G401 (cell line): ENCODE results near the gene PSMD2. TPM values are rescaled to one million over a fixed set of nuclear protein-coding genes. Genes with fewer than 3 reads are reported as not detected.

Experiments
- DNase-seq: peaks from one replicate; pipeline ENCODE4 v3.0.0-alpha.2; 2015; ENCODE audit warnings: low spot score
- in situ Hi-C: cut with HindIII; loops from 2 replicates; pipeline ENCODE4 v1.10.0; 2016; ENCODE audit warnings: low sequenced_read_pairs, mixed read lengths
- total RNA-seq: library from RNA; depleted of rRNA; stranded (reverse); fragments of >200 nt; shearing (Covaris generic); gene quantifications from 2 replicates; pipeline ENCODE4 v1.2.3, GENCODE V29; 2014; rRNA removed

Gene PSMD2
- total RNA-seq, 1 experiment from 2014 or later = 907 TPM

GRCh38 chr3:184350618-184351017 is 51.6 kb downstream of the PSMD2 start:
- no peak for DNase-seq
- in situ Hi-C loops = no loop called here

GRCh38 chr3:184351511-184352148 is 52.6 kb downstream of the PSMD2 start:
- in situ Hi-C loops = no loop called here
- no peak for DNase-seq

GRCh38 chr3:184352149-184352785 is 53.2 kb downstream of the PSMD2 start:
- DNase-seq = no peak
- in situ Hi-C loops = no loop called here

GRCh38 chr3:184352897-184353545 is 54.0 kb downstream of the PSMD2 start:
- in situ Hi-C loops = no loop called here
- no peak for DNase-seq

DNA sequence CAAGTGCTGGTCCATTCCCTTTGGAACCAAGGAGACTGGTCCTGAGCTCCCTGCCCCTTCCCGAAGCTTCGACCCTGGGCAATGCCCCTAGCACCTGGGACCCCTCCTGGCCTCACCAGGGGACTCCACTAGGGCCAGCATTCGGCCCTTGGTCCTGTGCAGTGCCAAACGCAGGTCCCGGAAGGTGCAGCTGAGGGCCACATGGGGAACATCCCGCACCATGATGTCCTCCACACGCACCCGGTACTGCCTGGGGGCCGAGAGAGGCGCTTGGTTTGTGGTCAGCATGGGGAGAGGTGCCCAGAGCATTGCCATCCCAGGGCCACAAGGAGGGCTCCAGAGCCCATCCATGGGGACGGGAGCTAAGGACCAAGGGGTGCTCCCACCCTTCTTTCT is 54.5 kb downstream of the PSMD2 start:
- in situ Hi-C loops = no loop called here
- DNase-seq = no peak

DNA sequence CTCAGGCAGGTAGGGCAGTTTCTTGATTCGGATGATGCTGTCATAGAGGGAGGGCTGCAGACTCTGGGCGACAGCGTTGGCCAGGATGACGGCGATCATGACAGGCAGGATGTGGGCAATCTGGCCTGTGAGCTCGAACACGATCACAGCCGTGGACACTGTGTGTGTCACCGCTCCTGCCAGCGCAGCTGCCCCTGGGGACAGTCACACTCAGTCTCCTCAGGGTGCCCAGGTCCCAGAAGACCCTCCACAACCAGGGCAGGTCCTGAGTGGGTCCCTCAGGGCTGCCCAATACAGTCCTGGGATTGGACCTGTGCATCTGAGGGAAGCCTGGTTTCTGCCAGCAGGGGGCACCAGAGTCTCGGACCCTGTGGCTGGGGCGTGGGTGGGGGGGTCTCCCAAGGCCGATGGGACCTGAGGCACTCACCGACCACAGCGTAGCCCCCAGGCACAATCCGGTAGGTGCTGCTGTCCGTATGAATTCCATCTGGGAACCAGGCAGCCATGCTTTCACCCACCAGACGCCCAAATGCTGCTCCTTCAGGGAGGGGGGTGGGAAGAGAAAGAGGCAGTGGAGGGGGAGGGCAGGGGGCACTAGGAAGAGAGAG is 55.2 kb downstream of the PSMD2 start:
- in situ Hi-C loops = no loop called here
- DNase-seq = no peak

- in situ Hi-C loops = no loop called here
- no peak for DNase-seq
Measured at GRCh38 chr3:184354754-184355153, 55.7 kb downstream of the PSMD2 start.

DNA sequence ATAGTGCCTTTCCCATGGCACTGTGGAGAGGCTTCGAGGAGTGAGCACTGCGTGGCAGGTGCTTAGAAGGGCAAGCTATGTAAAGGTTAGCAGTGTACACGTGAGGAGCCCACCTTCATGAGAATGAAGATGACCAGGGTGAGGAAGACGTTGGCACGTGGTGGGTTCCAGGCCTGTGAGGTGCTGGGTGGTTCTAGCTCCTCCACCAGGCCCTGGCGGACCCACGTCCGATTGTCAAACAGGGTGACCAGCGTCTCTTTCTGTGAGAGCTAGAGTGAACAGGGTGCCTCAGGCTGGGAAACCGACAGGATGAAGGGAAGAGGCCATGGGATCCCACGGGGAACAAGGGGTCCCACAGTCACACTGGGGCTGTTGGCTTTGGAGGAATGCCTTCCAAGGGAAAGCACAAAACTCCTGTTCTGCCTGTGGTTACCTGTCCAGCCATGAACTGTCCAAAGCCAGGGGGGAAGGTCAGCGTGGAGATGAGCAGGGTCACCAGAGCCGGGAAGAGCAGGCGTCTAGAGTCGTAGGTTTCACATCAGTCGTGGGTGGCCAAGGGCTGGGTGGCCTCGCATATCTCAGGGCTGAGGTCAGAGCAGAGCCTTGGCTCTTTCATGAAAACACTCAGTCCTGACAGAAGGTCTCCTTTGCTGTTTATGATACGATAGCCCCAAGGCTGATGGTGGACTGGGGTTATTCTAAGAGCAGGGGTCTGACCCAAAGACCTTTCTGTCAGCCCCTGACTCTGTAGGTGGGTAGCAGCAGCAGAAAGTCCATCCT is 56.4 kb downstream of the PSMD2 start:
- DNase-seq = no peak
- in situ Hi-C loops = no loop called here

DNA sequence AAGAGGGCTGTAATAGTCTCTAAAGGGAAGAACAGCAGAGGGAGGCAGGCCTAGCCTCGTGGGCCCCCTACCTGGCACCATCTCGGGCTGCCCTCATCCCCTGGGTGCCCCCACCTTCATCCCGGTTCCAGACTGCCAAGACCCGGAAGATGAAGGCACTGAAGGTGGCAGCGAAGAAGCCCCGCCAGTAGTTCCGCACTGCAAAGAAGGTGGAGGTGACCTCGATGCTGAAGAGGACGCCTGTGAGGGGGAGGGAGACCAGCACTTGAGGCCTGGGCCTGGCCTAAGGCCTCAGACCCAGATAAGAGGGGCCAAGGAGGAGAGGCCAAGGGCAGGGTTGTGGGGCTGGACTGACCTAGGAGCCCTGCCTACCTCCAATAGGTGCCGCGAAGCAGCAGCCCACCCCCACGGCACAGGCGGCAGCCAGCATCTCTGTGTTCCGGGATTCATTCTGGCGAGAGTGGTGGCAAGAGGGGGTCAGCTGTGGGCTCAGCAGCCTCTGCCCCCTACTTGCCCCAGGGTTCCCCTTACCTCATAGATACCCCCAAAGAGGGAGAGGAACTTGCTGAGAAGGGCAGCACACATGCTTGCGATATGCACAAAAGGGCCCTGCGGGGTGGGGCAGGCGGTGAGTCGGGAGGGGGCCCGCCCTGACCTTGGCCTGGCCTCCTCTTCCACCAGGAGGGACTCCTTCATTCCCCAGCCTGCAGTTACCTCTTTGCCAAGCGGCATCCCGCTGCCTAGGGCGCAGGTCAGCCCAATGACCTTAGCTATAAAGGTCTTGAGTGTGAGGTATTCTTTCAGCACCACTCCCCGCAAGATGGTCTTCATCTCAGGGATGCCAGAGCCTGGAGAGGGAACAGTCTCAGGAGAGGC is 58.4 kb downstream of the PSMD2 start:
- in situ Hi-C loops = no loop called here

DNA sequence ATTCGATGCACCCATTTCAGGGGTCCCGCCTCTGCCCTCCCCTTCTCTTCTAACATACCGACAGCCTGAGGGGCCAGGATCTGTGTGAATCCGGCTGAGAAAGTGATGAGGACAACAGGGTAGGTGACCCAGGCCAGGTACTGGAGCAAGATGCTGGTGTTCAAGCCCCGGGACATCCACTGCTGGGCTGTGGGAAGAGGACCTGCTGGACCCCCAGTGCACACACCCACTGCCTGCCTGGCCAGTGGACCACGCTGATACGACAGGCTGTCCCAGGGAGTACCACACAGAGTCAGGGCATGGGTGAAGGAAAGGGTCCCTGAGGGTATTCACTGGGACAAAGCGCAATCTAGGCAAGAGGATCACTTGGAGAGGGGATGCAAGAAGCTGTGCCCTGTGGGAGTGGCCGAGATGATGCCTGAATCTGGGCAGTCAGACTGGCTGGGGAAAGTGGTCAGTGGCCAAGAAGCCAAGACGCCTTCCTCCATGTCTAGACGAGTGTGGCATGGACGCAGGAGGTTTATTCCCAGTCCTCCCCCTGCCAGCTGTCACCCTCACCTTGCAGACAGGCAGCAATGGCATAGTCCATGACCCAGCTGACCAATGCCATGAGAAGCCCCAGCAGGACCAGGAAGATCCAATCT is 59.2 kb downstream of the PSMD2 start:
- in situ Hi-C loops = no loop called here

More for the DNA sequence above, 58.4 kb downstream of the PSMD2 start:
- no peak for DNase-seq

More for the DNA sequence above, 59.2 kb downstream of the PSMD2 start:
- no peak for DNase-seq

Other genes starting within 250 kb of the PSMD2 start
- not detected in 2 replicates for gene HTR3C, start 246.2 kb upstream of the PSMD2 start, total RNA-seq
- gene HTR3E, start 202.2 kb upstream of the PSMD2 start, total RNA-seq = not detected in 2 replicates
- 64.3 and 64.9 TPM in 2 replicates for gene EIF2B5, start 163.9 kb upstream of the PSMD2 start, total RNA-seq
- 41.6 and 47.0 TPM in 2 replicates for gene DVL3, start 143.9 kb upstream of the PSMD2 start, total RNA-seq
- gene AP2M1, start 124.4 kb upstream of the PSMD2 start, total RNA-seq = 330 and 352 TPM in 2 replicates
- 47.0 and 63.5 TPM in 2 replicates for gene ABCF3, start 113.0 kb upstream of the PSMD2 start, total RNA-seq
- 0.20 and 0.43 TPM in 2 replicates for gene VWA5B2, start 69.7 kb upstream of the PSMD2 start, total RNA-seq
- 24.8 and 32.4 TPM in 2 replicates for gene ALG3, start 50.3 kb upstream of the PSMD2 start, total RNA-seq
- gene EEF1AKMT4, start 49.6 kb upstream of the PSMD2 start, total RNA-seq = 18.8 and 23.3 TPM in 2 replicates
- 0.25 and 0.37 TPM in 2 replicates for gene CAMK2N2, start 37.7 kb upstream of the PSMD2 start, total RNA-seq
- not detected in 2 replicates for gene ECE2, start 23.2 kb upstream of the PSMD2 start, total RNA-seq
- 295 and 341 TPM in 2 replicates for gene EIF4G1, start 15.4 kb downstream of the PSMD2 start, total RNA-seq
- gene FAM131A, start 38.4 kb downstream of the PSMD2 start, total RNA-seq = 20.7 and 31.2 TPM in 2 replicates
- 6.7 and 10.7 TPM in 2 replicates for gene CLCN2, start 62.4 kb downstream of the PSMD2 start, total RNA-seq
- gene POLR2H, start 62.5 kb downstream of the PSMD2 start, total RNA-seq = 136 and 144 TPM in 2 replicates
- gene THPO, start 79.0 kb downstream of the PSMD2 start, total RNA-seq = 0.12 and 0.20 TPM in 2 replicates
- gene CHRD, start 80.8 kb downstream of the PSMD2 start, total RNA-seq = 1.4 and 1.8 TPM in 2 replicates